RWPE1 (cell line): Measurements from ENCODE around the gene ZNF805.
A peak's percentile ranks its signal among the peaks of the same experiment; 100 is the strongest.
"Not testable (repeated sequence)": the region's sequence is repeated elsewhere in the genome, so short reads cannot be mapped to it uniquely, and the experiment has no call there.

Source experiments
- CTCF ChIA-PET: fragments of 350-600 bp; sonication (Branson Sonifier 250); formaldehyde crosslinking; extraction: SDS; loops from one replicate; lab custom pipeline; 2021; lab: Yijun Ruan, JAX
- POLR2A ChIA-PET: fragments of 400-600 bp; formaldehyde crosslinking; extraction: SDS; loops from one replicate; lab custom pipeline; 2020; ENCODE audit warnings: antibody characterized with exemption; ENCODE audit not compliant: low non-redundant PET; lab: Yijun Ruan, JAX
- DNase-seq: peaks from one replicate; pipeline ENCODE4 v3.0.0; 2012; ENCODE audit warnings: low spot score
- H3K27ac ChIP-seq: fragments of 450-650 bp; 2 replicates; pipeline ENCODE4 v1.5.1; 2017
- CTCF ChIP-seq: fragments of 450-650 bp; conservative IDR thresholded peaks from 2 replicates; pipeline ENCODE4 v1.5.1; 2017; ENCODE audit warnings: low read depth, mild to moderate bottlenecking

Gene ZNF805

GRCh38 chr19:57240311-57241090 lies at the start of gene ZNF805:
Gene ZNF805 (plus strand): TSS chr19:57240632. CDS start chr19:57240892, 260 bp downstream.
- peak; percentile 92 for DNase-seq
- TF ChIP-seq CTCF = no peak
- POLR2A ChIA-PET = interaction anchor here (0.6 kb wide), 1 partner anchor 22 kb away, joined by 3 read pairs; no protein-coding TSS in a partner anchor
- H3K27ac ChIP-seq = peak within 1 kb of the TSS; percentile 84
- CTCF ChIA-PET = interaction anchor here (0.8 kb wide), 1 partner anchor 19 kb away, joined by 3 read pairs; no protein-coding TSS in a partner anchor

GRCh38 chr19:57191141-57192076 lies 49.0 kb upstream of the ZNF805 start, which contains the start of gene ZNF264:
Gene ZNF264 (plus strand): TSS chr19:57191500. CDS start chr19:57191914, 414 bp downstream.
- DNase-seq = peak; percentile 81
- peak within 1 kb of the TSS; percentile 84 for H3K27ac ChIP-seq
- no peak for TF ChIP-seq CTCF
- CTCF ChIA-PET = no interaction called here
- POLR2A ChIA-PET = interaction anchor here (0.5 kb wide), 1 partner anchor 129 kb away, joined by 3 read pairs; the partner anchor contains the start of gene ZNF543

GRCh38 chr19:57192077-57192420 lies 48.4 kb upstream of the ZNF805 start:
- DNase-seq = peak; percentile 21
- H3K27ac ChIP-seq = peak overlapping the region; percentile 84
- CTCF ChIA-PET = interaction anchor here (0.7 kb wide), 1 partner anchor 615 kb away, joined by 3 read pairs; no protein-coding TSS in a partner anchor
- TF ChIP-seq CTCF = no peak
- POLR2A ChIA-PET = no interaction called here

- ChIA-PET POLR2A (no interaction called here), CTCF (no interaction called here)
- no peak for DNase-seq
- H3K27ac ChIP-seq = peak overlapping the region; percentile 84
- TF ChIP-seq CTCF = no peak
Measured at GRCh38 chr19:57192993-57193392, 47.4 kb upstream of the ZNF805 start.

DNA sequence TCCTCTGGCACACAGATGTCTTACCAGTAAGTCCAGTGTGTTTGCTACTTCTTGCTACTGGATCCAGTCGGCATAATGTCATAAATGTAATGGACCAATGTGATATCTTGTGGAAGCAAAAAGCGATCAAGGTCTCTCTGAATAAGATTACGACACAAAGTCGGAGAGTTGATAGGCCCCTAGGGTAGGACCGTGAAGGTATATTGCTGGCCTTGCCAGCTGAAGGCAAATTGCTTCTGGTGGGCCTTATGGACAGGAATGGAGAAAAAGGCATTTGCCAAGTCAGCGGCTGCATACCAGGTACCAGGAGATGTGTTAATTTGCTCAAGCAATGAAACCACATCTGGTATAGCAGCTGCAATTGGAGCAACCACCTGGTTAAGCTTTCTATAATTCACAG lies 42.6 kb upstream of the ZNF805 start:
- POLR2A ChIA-PET, CTCF ChIA-PET, DNase-seq, H3K27ac ChIP-seq: not testable (repeated sequence)

DNA sequence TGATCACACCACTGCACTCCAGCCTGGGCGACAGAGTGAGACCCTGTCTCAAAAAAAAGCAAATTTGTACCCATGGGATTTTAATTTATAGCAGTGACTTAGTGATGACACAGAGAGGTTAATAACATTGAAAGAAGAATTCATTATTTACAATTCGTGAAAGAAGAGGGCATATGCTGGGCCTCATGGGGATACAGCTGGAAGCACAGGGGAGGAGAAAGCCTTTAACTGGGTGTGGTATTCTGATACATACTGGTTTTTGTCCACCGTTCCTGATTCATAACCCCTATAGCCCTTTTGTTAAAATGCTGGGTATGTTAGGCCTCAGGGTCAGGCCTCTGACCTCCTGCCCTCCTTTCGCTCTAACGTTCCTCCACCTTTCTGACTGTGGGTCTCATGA lies 38.3 kb upstream of the ZNF805 start:
- DNase-seq = no peak
- POLR2A ChIA-PET = no interaction called here
- no peak for TF ChIP-seq CTCF
- CTCF ChIA-PET = no interaction called here
- H3K27ac ChIP-seq = no peak overlapping the region
